ENCODE results near the gene ACOX3. TPM values are rescaled to one million over a fixed set of nuclear protein-coding genes. Genes with fewer than 3 reads are reported as not detected.

The ACOX3 gene
- polyA plus RNA-seq, 2 donors, result 31.8 to 36.1 TPM

- no peaks in the 10 kb centered on the region for H3K9me3 ChIP-seq (ENCODE audit: control insufficient read depth in 2 of 2, insufficient read depth in 1 of 2, low read depth in 1 of 2, low read length in 1 of 2)
- no peaks in the 10 kb centered on the region for H3K27me3 ChIP-seq (ENCODE audit: control insufficient read depth in 1 of 2, insufficient read depth in 2 of 2, low read length in 2 of 2)
- H3K4me3 ChIP-seq (ENCODE audit: low read depth in 1 of 2, low read length in 2 of 2), result no peak overlapping the region
- peaks cover 0 to 24% of the 10 kb centered on the region in 2 donors for H3K36me3 ChIP-seq (ENCODE audit: control insufficient read depth in 2 of 2, insufficient read depth in 2 of 2, low read length in 1 of 2)
- peaks cover 0 to 5% of the 10 kb centered on the region in 2 donors for H3K4me1 ChIP-seq (ENCODE audit: control insufficient read depth in 2 of 2, insufficient read depth in 2 of 2, low read length in 1 of 2)
- 90 to 91% methylated on average over 11 of the region's 11 CpGs for WGBS, 2 donors
- H3K27ac ChIP-seq (ENCODE audit: low read depth in 2 of 2, low read length in 1 of 2), result no peak overlapping the region
Measured at GRCh38 chr4:8365951-8366350, 74.6 kb downstream of the ACOX3 start.

- Histone ChIP-seq H3K27me3 (ENCODE audit: control insufficient read depth in 1 of 2, insufficient read depth in 2 of 2, low read length in 2 of 2) (no peaks in the 10 kb centered on the region), H3K4me1 (ENCODE audit: control insufficient read depth in 2 of 2, insufficient read depth in 2 of 2, low read length in 1 of 2) (peaks cover 0 to 5% of the 10 kb centered on the region in 2 donors), H3K27ac (ENCODE audit: low read depth in 2 of 2, low read length in 1 of 2) (no peak overlapping the region), H3K36me3 (ENCODE audit: control insufficient read depth in 2 of 2, insufficient read depth in 2 of 2, low read length in 1 of 2) (peaks cover 0 to 22% of the 10 kb centered on the region in 2 donors), H3K9me3 (ENCODE audit: control insufficient read depth in 2 of 2, insufficient read depth in 1 of 2, low read depth in 1 of 2, low read length in 1 of 2) (no peaks in the 10 kb centered on the region), H3K4me3 (ENCODE audit: low read depth in 1 of 2, low read length in 2 of 2) (no peak overlapping the region)
- 91 to 93% methylated on average over 13 of the region's 13 CpGs for WGBS, 2 donors
Measured at GRCh38 chr4:8365353-8365752, 75.2 kb downstream of the ACOX3 start.

GRCh38 chr4:8364848-8365350, 75.6 kb downstream of the ACOX3 start:
- peaks cover 0 to 4% of the 10 kb centered on the region in 2 donors for H3K4me1 ChIP-seq (ENCODE audit: control insufficient read depth in 2 of 2, insufficient read depth in 2 of 2, low read length in 1 of 2)
- no peaks in the 10 kb centered on the region for H3K9me3 ChIP-seq (ENCODE audit: control insufficient read depth in 2 of 2, insufficient read depth in 1 of 2, low read depth in 1 of 2, low read length in 1 of 2)
- peaks cover 0 to 22% of the 10 kb centered on the region in 2 donors for H3K36me3 ChIP-seq (ENCODE audit: control insufficient read depth in 2 of 2, insufficient read depth in 2 of 2, low read length in 1 of 2)
- H3K4me3 ChIP-seq (ENCODE audit: low read depth in 1 of 2, low read length in 2 of 2), result no peak overlapping the region
- WGBS, 2 donors, result 95 to 96% methylated on average over 12 of the region's 12 CpGs
- H3K27me3 ChIP-seq (ENCODE audit: control insufficient read depth in 1 of 2, insufficient read depth in 2 of 2, low read length in 2 of 2), result no peaks in the 10 kb centered on the region
- no peak overlapping the region for H3K27ac ChIP-seq (ENCODE audit: low read depth in 2 of 2, low read length in 1 of 2)

- no peaks in the 10 kb centered on the region for H3K27me3 ChIP-seq (ENCODE audit: control insufficient read depth in 1 of 2, insufficient read depth in 2 of 2, low read length in 2 of 2)
- 93 to 96% methylated on average over 7 of the region's 7 CpGs for WGBS, 2 donors
- H3K4me1 ChIP-seq (ENCODE audit: control insufficient read depth in 2 of 2, insufficient read depth in 2 of 2, low read length in 1 of 2), result peaks cover 0 to 2% of the 10 kb centered on the region in 2 donors
- no peaks in the 10 kb centered on the region for H3K9me3 ChIP-seq (ENCODE audit: control insufficient read depth in 2 of 2, insufficient read depth in 1 of 2, low read depth in 1 of 2, low read length in 1 of 2)
- H3K27ac ChIP-seq (ENCODE audit: low read depth in 2 of 2, low read length in 1 of 2), result no peak overlapping the region
- no peak overlapping the region for H3K4me3 ChIP-seq (ENCODE audit: low read depth in 1 of 2, low read length in 2 of 2)
- peaks cover 0 to 22% of the 10 kb centered on the region in 2 donors for H3K36me3 ChIP-seq (ENCODE audit: control insufficient read depth in 2 of 2, insufficient read depth in 2 of 2, low read length in 1 of 2)
Measured at GRCh38 chr4:8364141-8364540, 76.4 kb downstream of the ACOX3 start.

GRCh38 chr4:8362483-8362882, 78.0 kb downstream of the ACOX3 start:
- Histone ChIP-seq H3K4me1 (ENCODE audit: control insufficient read depth in 2 of 2, insufficient read depth in 2 of 2, low read length in 1 of 2) (peaks cover 0 to 2% of the 10 kb centered on the region in 2 donors), H3K9me3 (ENCODE audit: control insufficient read depth in 2 of 2, insufficient read depth in 1 of 2, low read depth in 1 of 2, low read length in 1 of 2) (no peaks in the 10 kb centered on the region), H3K4me3 (ENCODE audit: low read depth in 1 of 2, low read length in 2 of 2) (no peak overlapping the region), H3K27ac (ENCODE audit: low read depth in 2 of 2, low read length in 1 of 2) (no peak overlapping the region), H3K36me3 (ENCODE audit: control insufficient read depth in 2 of 2, insufficient read depth in 2 of 2, low read length in 1 of 2) (peaks cover 0 to 20% of the 10 kb centered on the region in 2 donors), H3K27me3 (ENCODE audit: control insufficient read depth in 1 of 2, insufficient read depth in 2 of 2, low read length in 2 of 2) (no peaks in the 10 kb centered on the region)
- 54 to 68% methylated on average over 1 of the region's 1 CpG for WGBS, 2 donors

GRCh38 chr4:8359193-8359592, 81.3 kb downstream of the ACOX3 start:
- no peaks in the 10 kb centered on the region for H3K9me3 ChIP-seq (ENCODE audit: control insufficient read depth in 2 of 2, insufficient read depth in 1 of 2, low read depth in 1 of 2, low read length in 1 of 2)
- peaks cover 0 to 2% of the 10 kb centered on the region in 2 donors for H3K4me1 ChIP-seq (ENCODE audit: control insufficient read depth in 2 of 2, insufficient read depth in 2 of 2, low read length in 1 of 2)
- WGBS, 2 donors, result 80 to 92% methylated on average over 5 of the region's 5 CpGs

GRCh38 chr4:8356856-8357255, 83.7 kb downstream of the ACOX3 start:
- 86 to 88% methylated on average over 8 of the region's 8 CpGs for WGBS, 2 donors
- Histone ChIP-seq H3K4me3 (ENCODE audit: low read depth in 1 of 2, low read length in 2 of 2) (no peak overlapping the region), H3K4me1 (ENCODE audit: control insufficient read depth in 2 of 2, insufficient read depth in 2 of 2, low read length in 1 of 2) (no peaks in the 10 kb centered on the region), H3K27ac (ENCODE audit: low read depth in 2 of 2, low read length in 1 of 2) (no peak overlapping the region), H3K36me3 (ENCODE audit: control insufficient read depth in 2 of 2, insufficient read depth in 2 of 2, low read length in 1 of 2) (no peaks in the 10 kb centered on the region), H3K9me3 (ENCODE audit: control insufficient read depth in 2 of 2, insufficient read depth in 1 of 2, low read depth in 1 of 2, low read length in 1 of 2) (no peaks in the 10 kb centered on the region), H3K27me3 (ENCODE audit: control insufficient read depth in 1 of 2, insufficient read depth in 2 of 2, low read length in 2 of 2) (no peaks in the 10 kb centered on the region)

More at GRCh38 chr4:8359193-8359592, 81.3 kb downstream of the ACOX3 start:
- Histone ChIP-seq H3K36me3 (ENCODE audit: control insufficient read depth in 2 of 2, insufficient read depth in 2 of 2, low read length in 1 of 2) (peaks cover 0 to under 1% of the 10 kb centered on the region in 2 donors), H3K27ac (ENCODE audit: low read depth in 2 of 2, low read length in 1 of 2) (no peak overlapping the region), H3K4me3 (ENCODE audit: low read depth in 1 of 2, low read length in 2 of 2) (no peak overlapping the region), H3K27me3 (ENCODE audit: control insufficient read depth in 1 of 2, insufficient read depth in 2 of 2, low read length in 2 of 2) (no peaks in the 10 kb centered on the region)

- no peak overlapping the region for H3K4me3 ChIP-seq (ENCODE audit: low read depth in 1 of 2, low read length in 2 of 2)
- 43 to 51% methylated on average over 8 of the region's 8 CpGs for WGBS, 2 donors
Measured at GRCh38 chr4:8355864-8356565, 84.5 kb downstream of the ACOX3 start.

GRCh38 chr4:8355306-8355705, 85.2 kb downstream of the ACOX3 start:
- H3K4me3 ChIP-seq (ENCODE audit: low read depth in 1 of 2, low read length in 2 of 2), result no peak overlapping the region
- no peaks in the 10 kb centered on the region for H3K36me3 ChIP-seq (ENCODE audit: control insufficient read depth in 2 of 2, insufficient read depth in 2 of 2, low read length in 1 of 2)
- no peaks in the 10 kb centered on the region for H3K4me1 ChIP-seq (ENCODE audit: control insufficient read depth in 2 of 2, insufficient read depth in 2 of 2, low read length in 1 of 2)
- H3K9me3 ChIP-seq (ENCODE audit: control insufficient read depth in 2 of 2, insufficient read depth in 1 of 2, low read depth in 1 of 2, low read length in 1 of 2), result no peaks in the 10 kb centered on the region
- H3K27ac ChIP-seq (ENCODE audit: low read depth in 2 of 2, low read length in 1 of 2), result no peak overlapping the region
- 69 to 70% methylated on average over 6 of the region's 6 CpGs for WGBS, 2 donors
- no peaks in the 10 kb centered on the region for H3K27me3 ChIP-seq (ENCODE audit: control insufficient read depth in 1 of 2, insufficient read depth in 2 of 2, low read length in 2 of 2)

More at GRCh38 chr4:8355864-8356565, 84.5 kb downstream of the ACOX3 start:
- no peaks in the 10 kb centered on the region for H3K4me1 ChIP-seq (ENCODE audit: control insufficient read depth in 2 of 2, insufficient read depth in 2 of 2, low read length in 1 of 2)
- H3K27ac ChIP-seq (ENCODE audit: low read depth in 2 of 2, low read length in 1 of 2), result no peak overlapping the region
- no peaks in the 10 kb centered on the region for H3K9me3 ChIP-seq (ENCODE audit: control insufficient read depth in 2 of 2, insufficient read depth in 1 of 2, low read depth in 1 of 2, low read length in 1 of 2)
- H3K36me3 ChIP-seq (ENCODE audit: control insufficient read depth in 2 of 2, insufficient read depth in 2 of 2, low read length in 1 of 2), result no peaks in the 10 kb centered on the region
- no peaks in the 10 kb centered on the region for H3K27me3 ChIP-seq (ENCODE audit: control insufficient read depth in 1 of 2, insufficient read depth in 2 of 2, low read length in 2 of 2)
